ENCODE results near the gene DAPP1. TPM values are rescaled to one million over a fixed set of nuclear protein-coding genes. Genes with fewer than 3 reads are reported as not detected.

DAPP1 gene
- total and polyA plus RNA-seq, 2 experiments from 2014 or later, result 0.09 TPM; not detected in 1

GRCh38 chr4:99853999-99854398 is 37.4 kb downstream of the DAPP1 start:
- Histone ChIP-seq H3K27ac (no peak overlapping the region), H3K4me1 (ENCODE audit: low read depth) (no peaks in the 10 kb centered on the region), H3K27me3 (no peaks in the 10 kb centered on the region), H3K4me3 (no peak overlapping the region), H3K9me3 (ENCODE audit: low read depth) (no peaks in the 10 kb centered on the region), H3K36me3 (no peaks in the 10 kb centered on the region)
- TF ChIP-seq CTCF (IDR thresholded peaks at IDR 0.05; ENCODE audit: low read depth, low read length), result no peak
- DNase-seq (ENCODE audit: low read depth in 1 of 2, low spot score in 1 of 2), result no peak

GRCh38 chr4:99855678-99856077 is 39.1 kb downstream of the DAPP1 start:
- Histone ChIP-seq H3K36me3 (no peaks in the 10 kb centered on the region), H3K4me1 (ENCODE audit: low read depth) (no peaks in the 10 kb centered on the region), H3K27ac (no peak overlapping the region), H3K4me3 (no peak overlapping the region), H3K9me3 (ENCODE audit: low read depth) (no peaks in the 10 kb centered on the region), H3K27me3 (no peaks in the 10 kb centered on the region)
- no peak for TF ChIP-seq CTCF (IDR thresholded peaks at IDR 0.05; ENCODE audit: low read depth, low read length)
- peak in 1 of 2 donors; percentile 2 for DNase-seq (ENCODE audit: low read depth in 1 of 2, low spot score in 1 of 2)

- Histone ChIP-seq H3K27me3 (no peaks in the 10 kb centered on the region), H3K27ac (no peak overlapping the region), H3K4me3 (no peak overlapping the region), H3K9me3 (ENCODE audit: low read depth) (no peaks in the 10 kb centered on the region), H3K36me3 (no peaks in the 10 kb centered on the region), H3K4me1 (ENCODE audit: low read depth) (no peaks in the 10 kb centered on the region)
- DNase-seq (ENCODE audit: low read depth in 1 of 2, low spot score in 1 of 2), result peak in 1 of 2 donors; percentile 51
- TF ChIP-seq CTCF (IDR thresholded peaks at IDR 0.05; ENCODE audit: low read depth, low read length), result no peak
Observed at GRCh38 chr4:99856166-99856565, 39.5 kb downstream of the DAPP1 start.

- Histone ChIP-seq H3K4me3 (no peak overlapping the region), H3K9me3 (ENCODE audit: low read depth) (no peaks in the 10 kb centered on the region), H3K27me3 (no peaks in the 10 kb centered on the region), H3K27ac (no peak overlapping the region), H3K36me3 (no peaks in the 10 kb centered on the region), H3K4me1 (ENCODE audit: low read depth) (no peaks in the 10 kb centered on the region)
- no peak for TF ChIP-seq CTCF (IDR thresholded peaks at IDR 0.05; ENCODE audit: low read depth, low read length)
- no peak for DNase-seq (ENCODE audit: low read depth in 1 of 2, low spot score in 1 of 2)
Observed at GRCh38 chr4:99857307-99857706, 40.7 kb downstream of the DAPP1 start.

GRCh38 chr4:99859618-99860017 is 43.0 kb downstream of the DAPP1 start:
- Histone ChIP-seq H3K4me1 (ENCODE audit: low read depth) (no peaks in the 10 kb centered on the region), H3K27me3 (no peaks in the 10 kb centered on the region), H3K4me3 (no peak overlapping the region), H3K27ac (no peak overlapping the region), H3K9me3 (ENCODE audit: low read depth) (no peaks in the 10 kb centered on the region), H3K36me3 (no peaks in the 10 kb centered on the region)
- no peak for DNase-seq (ENCODE audit: low read depth in 1 of 2, low spot score in 1 of 2)
- no peak for TF ChIP-seq CTCF (IDR thresholded peaks at IDR 0.05; ENCODE audit: low read depth, low read length)

GRCh38 chr4:99860521-99860920 is 43.9 kb downstream of the DAPP1 start:
- H3K36me3 ChIP-seq, result no peaks in the 10 kb centered on the region
- no peaks in the 10 kb centered on the region for H3K4me1 ChIP-seq (ENCODE audit: low read depth)
- no peaks in the 10 kb centered on the region for H3K27me3 ChIP-seq
- TF ChIP-seq CTCF (IDR thresholded peaks at IDR 0.05; ENCODE audit: low read depth, low read length), result no peak
- no peaks in the 10 kb centered on the region for H3K9me3 ChIP-seq (ENCODE audit: low read depth)
- no peak overlapping the region for H3K27ac ChIP-seq
- H3K4me3 ChIP-seq, result no peak overlapping the region
- no peak for DNase-seq (ENCODE audit: low read depth in 1 of 2, low spot score in 1 of 2)
